HEK293 (cell line): ENCODE data around the gene CD46.

Experiments
- CTCF ChIA-PET: fragments of 350-600 bp; formaldehyde crosslinking; extraction: SDS; loops from one replicate; lab custom pipeline; 2021; ENCODE audit warnings: antibody characterized with exemption; lab: Yijun Ruan, JAX
- POLR2A ChIA-PET: fragments of 300-600 bp; formaldehyde crosslinking; extraction: SDS; loops from one replicate; lab custom pipeline; 2020; ENCODE audit warnings: antibody characterized with exemption, inconsistent platforms; lab: Yijun Ruan, JAX
- H3K27ac ChIP-seq: fragments of 200-500 bp; sonication (Bioruptor generic); 2 replicates; pipeline ENCODE4 v1.5.1; 2014; ENCODE audit warnings: low read depth, low read length, control low read depth, inconsistent platforms; ENCODE audit errors: extremely low read depth
- H3K36me3 ChIP-seq, 2 experiments: fragments of 200-500 bp in 1 of 2; sonication (Bioruptor generic) in 1 of 2; 1 replicate in 1 of 2; 2 replicates in 1 of 2; pipeline ENCODE4 v1.5.1; 2014 to 2017; ENCODE audit warnings: inconsistent platforms in 2 of 2, low read length in 2 of 2; ENCODE audit not compliant: control insufficient read depth in 2 of 2, insufficient read depth in 1 of 2
- H3K4me1 ChIP-seq: fragments of 200-500 bp; sonication (Bioruptor generic); 2 replicates; pipeline ENCODE4 v1.5.1; 2014; ENCODE audit warnings: mild to moderate bottlenecking, low read length, inconsistent platforms; ENCODE audit not compliant: control insufficient read depth, insufficient read depth
- H3K4me3 ChIP-seq: 2 replicates; pipeline ENCODE4 v1.5.1; 2011; ENCODE audit warnings: low read depth, mild to moderate bottlenecking, control low read depth, low read length, moderate library complexity
- H3K9me3 ChIP-seq: fragments of 200-500 bp; sonication (Bioruptor generic); 2 replicates; pipeline ENCODE4 v1.5.1; 2014; ENCODE audit warnings: low read depth, low read length, inconsistent platforms; ENCODE audit not compliant: control insufficient read depth, insufficient read depth
- HIC1 ChIP-seq: fragments of 450-650 bp; formaldehyde crosslinking; IDR thresholded peaks from 2 replicates; pipeline ENCODE4 v1.5.1; 2016; ENCODE audit warnings: missing biosample characterization, missing genetic modification characterization
- IKZF3 ChIP-seq: fragments of 450-650 bp; IDR thresholded peaks from 2 replicates; pipeline ENCODE4 v1.5.0; 2018; ENCODE audit warnings: missing biosample characterization, mild to moderate bottlenecking, missing genetic modification characterization, moderate library complexity
- PBX3 ChIP-seq: sonication (generic); formaldehyde crosslinking; IDR thresholded peaks from 2 replicates; pipeline ENCODE4 v1.8.1; 2022; ENCODE audit warnings: mild to moderate bottlenecking, moderate library complexity, missing genetic modification reagents
- SP7 ChIP-seq: fragments of 450-650 bp; formaldehyde crosslinking; IDR thresholded peaks from 2 replicates; pipeline ENCODE4 v1.5.1; 2016; ENCODE audit warnings: missing biosample characterization, missing genetic modification characterization
- TSHZ1 ChIP-seq: fragments of 450-650 bp; formaldehyde crosslinking; IDR thresholded peaks from 2 replicates; pipeline ENCODE4 v1.5.1; 2016; ENCODE audit warnings: missing biosample characterization, missing genetic modification characterization, borderline replicate concordance
- ZBTB10 ChIP-seq: fragments of 450-650 bp; formaldehyde crosslinking; IDR thresholded peaks from 2 replicates; pipeline ENCODE4 v1.5.1; 2016; ENCODE audit warnings: missing biosample characterization, missing genetic modification characterization
- ZFHX2 ChIP-seq: fragments of 450-650 bp; formaldehyde crosslinking; conservative IDR thresholded peaks from 2 replicates; pipeline ENCODE4 v1.5.1; 2016; ENCODE audit warnings: missing biosample characterization, missing genetic modification characterization
- ZNF114 ChIP-seq: fragments of 450-650 bp; formaldehyde crosslinking; IDR thresholded peaks from 2 replicates; pipeline ENCODE4 v1.5.0; 2017; ENCODE audit warnings: missing biosample characterization, missing genetic modification characterization
- ZNF175 ChIP-seq: fragments of 450-650 bp; formaldehyde crosslinking; IDR thresholded peaks from 2 replicates; pipeline ENCODE4 v1.5.1; 2016; ENCODE audit warnings: missing biosample characterization, missing genetic modification characterization
- ZNF184 ChIP-seq: fragments of 450-650 bp; IDR thresholded peaks from 2 replicates; pipeline ENCODE4 v1.5.1; 2018; ENCODE audit warnings: missing biosample characterization, mild to moderate bottlenecking, missing genetic modification characterization
- ZNF274 ChIP-seq, 2 experiments: fragments of 200-500 bp in 1 of 2; fragments of 450-650 bp in 1 of 2; sonication (Bioruptor generic) in 1 of 2; formaldehyde crosslinking in 1 of 2; IDR thresholded peaks; 2 replicates each; pipeline versions ENCODE4 v1.5.1 to v1.6.1; 2014 to 2016; ENCODE audit warnings: borderline replicate concordance in 1 of 2, inconsistent platforms in 1 of 2, low read length in 1 of 2, missing biosample characterization in 1 of 2, missing genetic modification characterization in 1 of 2
- ZNF311 ChIP-seq: fragments of 450-650 bp; formaldehyde crosslinking; IDR thresholded peaks from 2 replicates; pipeline ENCODE4 v1.5.1; 2017; ENCODE audit warnings: missing biosample characterization, missing genetic modification characterization, borderline replicate concordance
- ZNF580 ChIP-seq: fragments of 450-650 bp; formaldehyde crosslinking; IDR thresholded peaks from 2 replicates; pipeline ENCODE4 v1.5.1; 2016; ENCODE audit warnings: missing biosample characterization, missing genetic modification characterization
- ZNF777 ChIP-seq: fragments of 450-650 bp; formaldehyde crosslinking; IDR thresholded peaks from 2 replicates; pipeline ENCODE4 v1.5.1; 2017; ENCODE audit warnings: missing biosample characterization, missing genetic modification characterization, borderline replicate concordance
- ZNF830 ChIP-seq: fragments of 450-650 bp; IDR thresholded peaks from 2 replicates; pipeline ENCODE4 v1.5.0; 2018; ENCODE audit warnings: missing biosample characterization, missing genetic modification characterization, low read depth, mild to moderate bottlenecking, moderate library complexity
- ZSCAN16 ChIP-seq: fragments of 450-650 bp; formaldehyde crosslinking; IDR thresholded peaks from 2 replicates; pipeline ENCODE4 v1.5.1; 2016; ENCODE audit warnings: missing biosample characterization, missing genetic modification characterization

Gene CD46

GRCh38 chr1:207837673-207838072, 85.8 kb downstream of the CD46 start:
- CTCF ChIA-PET, result interaction anchor here (1.0 kb wide), 1 partner anchor 8 kb away, joined by 5 read pairs; no protein-coding TSS in a partner anchor
- peaks cover 0 to 28% of the 10 kb centered on the region in 2 experiments; a peak in 1 of 3 replicates for H3K36me3 ChIP-seq
- H3K4me1 ChIP-seq, result no peaks in the 10 kb centered on the region
- H3K27ac ChIP-seq, result no peak overlapping the region
- H3K9me3 ChIP-seq, result no peaks in the 10 kb centered on the region
- POLR2A ChIA-PET, result no interaction called here
- no peak overlapping the region for H3K4me3 ChIP-seq
- TF ChIP-seq ZNF311 (tag by site-specific recombination), result no peak
- TF ChIP-seq ZSCAN16 (tag by site-specific recombination), result no peak
- TF ChIP-seq ZFHX2 (tag by site-specific recombination), result no peak
- TF ChIP-seq HIC1 (tag by site-specific recombination), result no peak
- no peak for TF ChIP-seq IKZF3 (tag by site-specific recombination)
- TF ChIP-seq ZNF114 (tag by site-specific recombination), result no peak
- TF ChIP-seq TSHZ1 (tag by site-specific recombination), result no peak
- TF ChIP-seq ZNF580 (tag by site-specific recombination), result no peak
- no peak for TF ChIP-seq ZNF777
- TF ChIP-seq ZNF830, result no peak
- no peak for TF ChIP-seq ZBTB10 (tag by site-specific recombination)
- TF ChIP-seq PBX3, result no peak
- no peak for TF ChIP-seq ZNF184 (tag by site-specific recombination)
- TF ChIP-seq ZNF274 (IDR thresholded peaks at IDR 0.05; ENCODE audit: low read length), result no peak
- no peak for TF ChIP-seq ZNF274 (tag by site-specific recombination; IDR thresholded peaks at IDR 0.05; ENCODE audit: borderline replicate concordance)
- TF ChIP-seq SP7 (tag by site-specific recombination), result no peak
- TF ChIP-seq ZNF175 (tag by site-specific recombination), result no peak
